IPS-15b (cell line): ENCODE results near the gene TEFM.
"Not testable (repeated sequence)": the region's sequence is repeated elsewhere in the genome, so short reads cannot be mapped to it uniquely, and the experiment has no call there.

Source experiments
- H3K27me3 ChIP-seq: one replicate; pipeline ENCODE4 v1.6.1; 2013; ENCODE audit warnings: low read length; ENCODE audit not compliant: control insufficient read depth, insufficient read depth
- H3K36me3 ChIP-seq: one replicate; pipeline ENCODE4 v1.6.1; 2013; ENCODE audit warnings: low read length; ENCODE audit not compliant: control insufficient read depth, insufficient read depth
- H3K4me1 ChIP-seq: one replicate; pipeline ENCODE4 v1.6.1; 2013; ENCODE audit warnings: mild to moderate bottlenecking, low read length; ENCODE audit not compliant: control insufficient read depth, insufficient read depth
- H3K4me3 ChIP-seq: one replicate; pipeline ENCODE4 v1.5.1; 2013; ENCODE audit warnings: low read depth, low read length
- H3K9ac ChIP-seq: one replicate; pipeline ENCODE4 v1.6.1; 2013; ENCODE audit warnings: low read depth, mild to moderate bottlenecking, low read length
- H3K9me3 ChIP-seq: one replicate; pipeline ENCODE4 v1.6.1; 2013; ENCODE audit warnings: mild to moderate bottlenecking, low read length; ENCODE audit not compliant: control insufficient read depth, insufficient read depth

The TEFM gene

DNA sequence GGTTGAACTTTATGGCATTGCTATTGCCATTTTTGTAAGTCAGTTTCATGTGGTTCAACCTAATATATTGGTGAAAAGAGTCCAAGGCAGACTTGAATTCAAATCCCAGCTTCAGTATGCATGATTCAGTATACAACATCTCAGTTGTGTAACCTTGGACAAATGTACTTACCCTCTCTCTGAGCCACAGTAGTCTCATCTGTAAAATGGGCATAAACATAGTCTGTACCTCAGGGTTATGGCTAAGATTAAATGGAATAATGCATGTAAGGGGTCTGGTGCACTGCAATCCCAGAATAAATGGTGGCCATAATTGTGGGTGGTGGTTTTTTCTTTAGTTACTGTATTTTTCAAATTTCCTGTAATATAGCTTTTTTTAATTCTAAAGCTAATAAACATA lies 11.0 kb upstream of the TEFM start:
- no peaks in the 10 kb centered on the region for H3K9me3 ChIP-seq
- H3K27me3 ChIP-seq = peaks cover 22% of the 10 kb centered on the region
- H3K36me3 ChIP-seq = no peaks in the 10 kb centered on the region
- no peak overlapping the region for H3K4me3 ChIP-seq
- no peak overlapping the region for H3K9ac ChIP-seq
- H3K4me1 ChIP-seq = peaks cover 6% of the 10 kb centered on the region

DNA sequence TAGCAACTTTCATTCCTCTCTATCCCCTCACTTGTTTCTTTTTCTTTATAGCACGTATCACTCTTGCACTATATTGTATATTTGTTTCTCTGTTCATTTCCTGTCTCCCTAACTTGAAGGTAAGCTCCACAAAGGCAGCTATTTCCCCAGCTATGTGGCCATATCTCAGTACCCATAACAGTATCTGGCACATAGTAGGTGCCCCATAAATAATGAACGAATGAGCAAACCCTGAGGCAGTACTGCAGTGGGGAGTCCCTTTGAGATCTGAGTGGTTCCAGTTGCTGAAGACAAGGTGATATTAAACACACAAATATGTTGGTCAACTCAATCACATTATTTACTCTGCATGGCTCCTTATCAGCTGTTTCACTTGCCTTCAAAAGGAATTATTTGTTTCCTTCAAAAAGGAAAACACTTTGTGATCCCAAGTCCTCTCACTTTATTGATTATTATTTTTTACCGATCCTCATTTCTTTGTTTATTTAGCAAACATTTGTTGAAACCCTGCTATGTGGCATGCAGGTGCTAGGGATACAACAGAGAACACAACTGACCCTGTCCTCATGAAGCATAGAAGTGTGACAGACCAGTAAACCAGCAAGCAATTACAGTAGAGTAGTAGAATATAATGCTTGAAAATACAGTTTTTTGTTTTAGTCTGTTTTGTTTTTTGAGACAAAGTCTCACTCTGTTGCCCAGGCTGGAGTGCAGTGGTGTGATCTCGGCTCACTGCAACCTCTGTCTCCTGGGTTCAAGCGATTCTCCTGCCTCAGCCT lies 10.0 kb upstream of the TEFM start:
- Histone ChIP-seq H3K4me3 (no peak overlapping the region), H3K36me3 (no peaks in the 10 kb centered on the region)

DNA sequence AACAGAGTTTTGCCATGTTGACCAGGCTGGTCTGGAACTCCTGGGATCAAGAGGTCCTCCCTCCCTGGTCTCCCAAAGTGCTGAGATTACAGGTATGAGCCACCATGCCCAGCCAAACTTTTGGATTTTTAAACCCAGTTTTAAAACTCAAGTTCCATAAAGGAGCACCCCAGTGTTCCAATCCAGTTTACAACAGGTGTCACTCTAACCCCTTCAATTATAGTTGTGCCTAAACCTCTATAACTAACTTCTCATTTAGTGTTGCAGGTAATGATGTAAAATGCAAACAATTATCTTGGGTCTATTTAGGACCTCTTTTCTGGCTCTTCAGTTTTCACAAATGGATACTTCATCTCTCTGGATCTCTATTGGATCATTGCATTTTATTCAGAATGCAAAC lies 7.9 kb upstream of the TEFM start:
- Histone ChIP-seq H3K4me3 (no peak overlapping the region), H3K9ac (no peak overlapping the region), H3K4me1 (no peaks in the 10 kb centered on the region), H3K36me3 (no peaks in the 10 kb centered on the region), H3K9me3 (no peaks in the 10 kb centered on the region), H3K27me3 (peaks cover 5% of the 10 kb centered on the region)

More for the DNA sequence above, 10.0 kb upstream of the TEFM start:
- H3K9ac ChIP-seq = no peak overlapping the region
- no peaks in the 10 kb centered on the region for H3K9me3 ChIP-seq
- peaks cover 15% of the 10 kb centered on the region for H3K27me3 ChIP-seq
- H3K4me1 ChIP-seq = no peaks in the 10 kb centered on the region

DNA sequence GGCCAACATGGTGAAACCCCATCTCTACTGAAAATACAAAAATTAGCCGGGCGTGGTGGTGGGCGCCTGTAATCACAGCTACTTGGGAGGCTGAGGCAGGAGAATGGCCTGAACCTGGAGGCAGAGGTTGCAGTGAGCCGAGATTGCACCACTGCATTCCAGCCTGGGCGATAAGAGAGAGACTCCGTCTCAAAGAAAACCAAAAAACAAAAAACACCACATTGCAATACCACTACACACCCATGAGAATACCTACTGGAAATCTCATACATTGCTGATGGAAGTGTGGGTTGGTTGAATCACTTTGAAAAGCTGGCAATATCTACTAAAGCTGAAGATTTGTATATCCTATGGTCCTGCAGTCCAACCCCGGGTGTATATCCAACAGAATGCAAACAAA lies 4.1 kb upstream of the TEFM start:
- not testable (repeated sequence) for H3K4me1 ChIP-seq, H3K9ac ChIP-seq, H3K36me3 ChIP-seq, H3K9me3 ChIP-seq, H3K4me3 ChIP-seq, H3K27me3 ChIP-seq

DNA sequence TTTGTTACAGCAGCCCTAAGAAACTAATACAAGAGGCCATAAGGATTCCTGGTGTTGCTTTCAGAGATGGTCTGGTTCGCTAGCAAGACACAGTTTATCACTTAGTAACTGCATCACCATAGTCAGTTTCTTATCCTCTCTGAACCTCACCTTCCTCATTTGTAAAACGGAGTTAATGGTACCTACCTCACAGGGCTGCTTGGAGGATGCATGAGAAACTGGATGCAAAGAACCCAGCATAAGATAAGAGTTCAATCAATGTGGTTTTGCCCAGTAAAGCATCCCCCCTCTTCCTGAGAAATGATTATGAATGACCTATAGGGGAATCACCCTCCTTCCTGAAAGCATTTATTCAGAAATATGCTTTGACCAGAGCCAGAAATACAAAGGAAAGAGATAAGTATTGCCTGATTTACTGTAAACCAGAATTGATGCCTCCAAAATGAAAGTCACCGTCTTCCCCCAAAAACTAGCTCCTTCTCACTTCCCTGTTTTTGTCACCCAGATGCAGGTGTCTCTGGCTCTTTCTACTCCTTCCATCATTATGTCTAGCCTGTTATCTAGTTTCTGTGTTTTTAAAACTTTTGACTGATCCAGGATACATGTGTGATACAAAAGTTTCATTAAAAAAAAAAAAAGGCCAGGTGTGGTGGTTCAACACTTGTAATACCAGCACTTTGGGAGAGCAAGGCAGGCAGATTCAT lies 2.8 kb upstream of the TEFM start:
- Histone ChIP-seq H3K4me3 (no peak overlapping the region), H3K27me3 (no peaks in the 10 kb centered on the region), H3K9ac (no peak overlapping the region), H3K36me3 (no peaks in the 10 kb centered on the region), H3K4me1 (no peaks in the 10 kb centered on the region), H3K9me3 (no peaks in the 10 kb centered on the region)

DNA sequence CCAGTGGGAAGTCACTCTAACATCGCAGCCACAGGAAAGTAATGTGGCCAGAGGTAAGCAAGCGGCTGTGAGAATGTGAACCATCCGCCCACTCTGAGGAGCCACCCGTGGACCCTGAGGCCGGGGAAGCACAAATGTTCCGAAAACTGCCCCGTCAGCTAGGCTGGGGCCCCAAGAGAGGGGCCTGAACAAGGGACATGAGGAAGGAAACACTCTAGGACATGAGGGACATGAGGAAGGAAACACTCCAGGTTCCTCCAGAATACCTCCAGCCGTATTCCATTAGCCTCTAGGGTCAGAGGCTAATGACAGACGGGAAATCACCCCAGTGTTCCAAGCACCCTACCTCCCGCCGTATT lies 317 bp downstream of the TEFM start:
- H3K9me3 ChIP-seq = no peaks in the 10 kb centered on the region

DNA sequence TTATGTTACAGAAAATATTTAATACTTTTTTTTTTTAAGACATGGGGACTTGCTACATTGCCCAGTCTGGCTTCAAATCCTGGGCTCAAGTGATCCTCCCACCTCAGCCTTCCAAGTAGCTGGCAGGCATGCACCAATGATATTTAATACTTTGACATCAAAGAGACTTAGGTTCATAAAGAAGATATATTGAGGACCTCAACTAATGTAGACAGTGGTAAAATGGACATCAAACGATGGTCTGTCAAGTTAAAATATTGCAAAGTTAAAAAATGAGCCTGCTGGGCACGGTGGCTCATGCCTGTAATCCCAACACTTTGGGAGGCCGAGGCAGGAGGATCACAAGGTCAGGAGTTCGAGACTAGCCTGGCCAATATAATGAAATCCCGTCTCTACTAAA lies 8.7 kb downstream of the TEFM start:
- Histone ChIP-seq H3K4me3 (no peak overlapping the region), H3K9ac (no peak overlapping the region), H3K9me3 (no peaks in the 10 kb centered on the region), H3K27me3 (no peaks in the 10 kb centered on the region), H3K4me1 (no peaks in the 10 kb centered on the region), H3K36me3 (no peaks in the 10 kb centered on the region)

More for the DNA sequence above, 317 bp downstream of the TEFM start:
- Histone ChIP-seq H3K27me3 (no peaks in the 10 kb centered on the region), H3K36me3 (peaks cover 4% of the 10 kb centered on the region), H3K9ac (peak overlapping the region; percentile 84), H3K4me1 (no peaks in the 10 kb centered on the region), H3K4me3 (peak overlapping the region; percentile 81)

DNA sequence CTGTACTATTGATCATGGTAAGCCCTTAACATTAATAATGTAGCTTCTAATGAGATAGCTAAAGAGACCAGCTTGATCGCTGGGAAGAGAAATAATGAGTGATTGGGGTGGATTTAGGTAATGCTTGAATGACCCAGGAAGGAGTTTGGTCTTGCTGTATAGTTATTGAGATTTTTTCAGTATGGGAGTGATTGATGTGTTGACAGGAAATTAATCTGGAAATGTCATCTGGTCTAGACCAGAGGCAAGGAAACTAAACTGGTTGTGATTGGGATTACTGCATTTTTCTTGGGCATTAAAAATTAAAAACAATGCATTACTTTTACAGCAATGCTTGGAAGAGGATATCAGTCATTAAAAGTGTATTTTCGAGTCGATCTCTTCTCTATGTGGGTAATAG lies 11.8 kb downstream of the TEFM start:
- Histone ChIP-seq H3K36me3 (no peaks in the 10 kb centered on the region), H3K9ac (no peak overlapping the region), H3K4me1 (no peaks in the 10 kb centered on the region), H3K27me3 (no peaks in the 10 kb centered on the region), H3K4me3 (no peak overlapping the region), H3K9me3 (no peaks in the 10 kb centered on the region)

DNA sequence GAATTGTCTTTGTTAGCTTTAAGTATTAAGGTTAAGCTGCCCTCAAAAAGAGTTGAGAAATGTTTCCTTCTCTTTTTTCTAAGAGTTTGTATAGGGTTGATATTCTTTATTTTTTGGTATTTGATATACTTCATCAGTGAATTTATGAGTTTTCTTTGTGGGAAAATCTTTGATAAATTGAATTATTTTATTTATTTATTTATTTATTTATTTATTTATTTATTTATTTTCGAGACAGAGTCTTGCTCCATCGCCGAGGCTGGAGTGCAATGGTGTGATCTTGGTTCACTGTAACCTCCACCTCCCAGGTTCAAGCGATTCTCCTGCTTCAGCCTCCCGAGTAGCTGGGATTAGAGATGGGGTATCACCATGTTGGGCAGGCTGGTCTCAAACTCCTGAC lies 19.9 kb downstream of the TEFM start:
- Histone ChIP-seq H3K4me1 (no peaks in the 10 kb centered on the region), H3K9ac (no peak overlapping the region), H3K4me3 (no peak overlapping the region), H3K36me3 (no peaks in the 10 kb centered on the region), H3K9me3 (no peaks in the 10 kb centered on the region), H3K27me3 (no peaks in the 10 kb centered on the region)

DNA sequence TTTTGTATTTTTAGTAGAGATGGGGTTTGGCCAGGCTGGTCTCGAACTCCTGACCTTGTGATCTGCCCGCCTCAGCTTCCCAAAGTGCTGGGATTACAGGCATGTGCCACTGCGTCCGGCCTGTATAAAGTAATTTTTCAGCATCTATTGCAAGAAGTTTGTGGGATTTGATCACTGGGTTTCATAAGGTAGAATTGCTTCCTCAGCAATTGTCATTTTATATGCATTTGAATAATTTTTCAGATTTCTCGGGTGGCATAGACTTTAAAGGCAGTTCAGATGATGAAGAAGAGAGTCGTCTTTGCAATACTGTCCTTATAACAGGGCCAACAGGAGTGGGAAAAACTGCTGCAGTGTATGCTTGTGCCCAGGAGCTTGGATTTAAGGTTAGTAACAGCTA lies 37.0 kb downstream of the TEFM start:
- Histone ChIP-seq H3K9ac (no peak overlapping the region), H3K4me3 (no peak overlapping the region), H3K4me1 (no peaks in the 10 kb centered on the region), H3K27me3 (no peaks in the 10 kb centered on the region), H3K36me3 (peaks cover 18% of the 10 kb centered on the region), H3K9me3 (no peaks in the 10 kb centered on the region)

DNA sequence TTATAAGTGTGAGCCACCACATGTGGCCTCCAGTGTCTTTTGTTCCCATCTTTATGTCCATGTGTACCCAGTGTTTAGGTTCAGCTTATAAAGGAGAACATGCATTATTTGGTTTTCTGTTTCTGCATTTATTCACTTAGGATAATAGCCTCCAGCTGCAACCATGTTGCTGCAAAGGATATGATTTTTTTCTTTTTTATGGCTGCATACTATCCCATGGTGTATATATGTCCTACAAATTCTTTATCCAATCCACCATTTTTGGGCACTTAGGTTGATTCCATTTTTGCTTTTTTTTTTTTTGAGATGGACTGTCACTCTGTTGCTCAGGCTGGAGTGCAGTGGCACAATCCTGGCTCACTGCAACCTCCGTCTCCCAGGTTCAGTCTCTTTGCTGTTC lies 41.4 kb downstream of the TEFM start:
- no peak overlapping the region for H3K4me3 ChIP-seq
- H3K36me3 ChIP-seq = peaks cover 20% of the 10 kb centered on the region
- H3K9ac ChIP-seq = no peak overlapping the region
- H3K27me3 ChIP-seq = no peaks in the 10 kb centered on the region
- H3K9me3 ChIP-seq = no peaks in the 10 kb centered on the region
- H3K4me1 ChIP-seq = no peaks in the 10 kb centered on the region

DNA sequence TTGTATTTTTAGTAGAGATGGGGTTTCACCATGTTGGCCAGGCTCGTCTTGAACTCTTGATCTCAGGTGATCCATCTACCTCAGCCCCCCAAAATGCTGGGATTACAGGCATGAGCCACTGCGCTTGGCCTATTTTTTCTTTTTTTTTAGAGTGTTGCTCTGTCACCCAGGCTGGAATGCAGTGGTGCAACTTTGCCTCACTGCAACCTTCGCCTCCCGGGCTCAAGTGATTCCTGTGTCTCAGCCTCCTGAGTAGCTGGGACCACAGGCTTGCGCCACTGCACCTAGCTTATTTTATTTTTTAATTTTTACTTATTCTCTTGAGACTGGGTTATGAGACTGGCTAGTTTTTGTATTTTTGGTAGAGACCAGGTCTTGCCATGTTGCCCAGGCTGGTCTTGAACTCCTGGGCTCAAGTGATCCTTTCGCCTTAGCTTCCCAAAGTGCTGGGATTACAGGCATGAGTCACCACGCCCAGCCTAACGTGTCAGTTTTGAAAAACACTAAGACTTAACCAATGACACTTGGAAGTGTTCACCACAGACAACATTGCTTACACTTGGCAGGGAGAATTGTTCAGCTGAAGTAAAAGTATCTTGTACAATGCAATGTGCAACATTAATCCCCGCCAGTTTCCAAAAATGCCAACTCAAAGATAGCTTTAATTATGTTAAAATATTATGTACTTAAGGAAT lies 47.3 kb downstream of the TEFM start:
- H3K4me3 ChIP-seq = no peak overlapping the region
- H3K27me3 ChIP-seq = no peaks in the 10 kb centered on the region
- no peak overlapping the region for H3K9ac ChIP-seq
- H3K9me3 ChIP-seq = no peaks in the 10 kb centered on the region
- H3K36me3 ChIP-seq = peaks cover 8% of the 10 kb centered on the region
- no peaks in the 10 kb centered on the region for H3K4me1 ChIP-seq
